IMR-90 (cell line): Measurements from ENCODE around the gene EDDM13. TPM values are rescaled to one million over a fixed set of nuclear protein-coding genes. Genes with fewer than 3 reads are reported as not detected.

Experiments used
- ATAC-seq: fragments of 200-7000 bp; cut with Tn5 transposase; 2 replicates; pipeline ENCODE4 v1.9.1; 2020; ENCODE audit warnings: low read depth, mild to moderate bottlenecking, moderate library complexity
- BruUV-seq: library from RNA; stranded (reverse); fragments of 400-500 nt; replicated peaks from 2 replicates; lab custom pipeline; 2021; lab: Mats Ljungman, UMichigan
- CTCF ChIA-PET: fragments of 300-600 bp; formaldehyde crosslinking; extraction: SDS; loops from one replicate; lab custom pipeline; 2021; ENCODE audit warnings: antibody characterized with exemption; lab: Yijun Ruan, JAX
- POLR2A ChIA-PET: fragments of 300-600 bp; sonication (Branson Sonifier 250); formaldehyde crosslinking; loops from one replicate; lab custom pipeline; 2022; ENCODE audit warnings: antibody characterized with exemption; ENCODE audit not compliant: unreplicated experiment; lab: Charles Lee
- DNase-seq: peaks from one replicate; pipeline ENCODE4 v3.0.0; 2013
- H2AFZ ChIP-seq: replicated peaks from 2 replicates; pipeline ENCODE3; 2013; ENCODE audit warnings: low read length, mild to moderate bottlenecking; ENCODE audit not compliant: poor library complexity
- H2AK5ac ChIP-seq: 2 replicates; pipeline ENCODE4 v1.6.1; 2013; ENCODE audit warnings: low read depth, low read length, inconsistent platforms
- H2AK9ac ChIP-seq: replicated peaks from 2 replicates; pipeline ENCODE3; 2013; ENCODE audit warnings: mild to moderate bottlenecking, low read depth, low read length, moderate library complexity; ENCODE audit not compliant: poor library complexity
- H2BK120ac ChIP-seq: 2 replicates; pipeline ENCODE4 v1.6.1; 2013; ENCODE audit warnings: low read depth, low read length, inconsistent platforms
- H2BK15ac ChIP-seq: 3 replicates; pipeline ENCODE4 v1.6.1; 2013; ENCODE audit warnings: low read depth, low read length, inconsistent platforms
- H2BK20ac ChIP-seq: 2 replicates; pipeline ENCODE4 v1.6.1; 2013; ENCODE audit warnings: low read depth, mild to moderate bottlenecking, inconsistent platforms, low read length, moderate library complexity
- H2BK5ac ChIP-seq: 2 replicates; pipeline ENCODE4 v1.6.1; 2013; ENCODE audit warnings: mild to moderate bottlenecking, low read depth, low read length, inconsistent platforms; ENCODE audit not compliant: poor library complexity, severe bottlenecking
- H3K14ac ChIP-seq: replicated peaks from 2 replicates; pipeline ENCODE4 v1.6.1; 2013; ENCODE audit warnings: low read depth, low read length, inconsistent platforms
- H3K18ac ChIP-seq: 2 replicates; pipeline ENCODE4 v1.6.1; 2013; ENCODE audit warnings: low read depth, low read length, control low read depth
- H3K23ac ChIP-seq: 2 replicates; pipeline ENCODE4 v1.6.1; 2013; ENCODE audit warnings: low read depth, low read length, inconsistent platforms
- H3K27ac ChIP-seq: 2 replicates; pipeline ENCODE4 v1.5.1; 2013; ENCODE audit warnings: mild to moderate bottlenecking, control low read depth, low read length; ENCODE audit not compliant: insufficient read depth
- H3K27me3 ChIP-seq: 2 replicates; pipeline ENCODE4 v1.6.1; 2013; ENCODE audit warnings: low read length; ENCODE audit not compliant: control insufficient read depth, insufficient read depth
- H3K36me3 ChIP-seq: 2 replicates; pipeline ENCODE4 v1.6.1; 2013; ENCODE audit warnings: low read length, mixed read lengths; ENCODE audit not compliant: control insufficient read depth, insufficient read depth
- H3K4ac ChIP-seq: 2 replicates; pipeline ENCODE4 v1.6.1; 2013; ENCODE audit warnings: low read depth, low read length, inconsistent platforms
- H3K4me1 ChIP-seq: 2 replicates; pipeline ENCODE4 v1.6.1; 2013; ENCODE audit warnings: low read length, mixed read lengths; ENCODE audit not compliant: control insufficient read depth, insufficient read depth
- H3K4me2 ChIP-seq: 2 replicates; pipeline ENCODE4 v1.6.1; 2013; ENCODE audit warnings: low read depth, mild to moderate bottlenecking, control low read depth, low read length, moderate library complexity
- H3K4me3 ChIP-seq: 2 replicates; pipeline ENCODE4 v1.5.1; 2013; ENCODE audit warnings: low read depth, mild to moderate bottlenecking, control low read depth, low read length, moderate library complexity; ENCODE audit not compliant: insufficient read depth
- H3K56ac ChIP-seq: 2 replicates; pipeline ENCODE4 v1.6.1; 2013; ENCODE audit warnings: low read length, inconsistent platforms; ENCODE audit not compliant: insufficient read depth; ENCODE audit errors: extremely low read depth
- H3K79me1 ChIP-seq, 2 experiments: 2 replicates each; pipeline ENCODE4 v1.6.1; 2013; ENCODE audit warnings: low read length in 2 of 2, inconsistent platforms in 1 of 2, low read depth in 1 of 2
- H3K9ac ChIP-seq: 2 replicates; pipeline ENCODE4 v1.6.1; 2013; ENCODE audit warnings: low read depth, low read length, control low read depth
- H3K9me1 ChIP-seq: 2 replicates; pipeline ENCODE4 v1.6.1; 2013; ENCODE audit warnings: low read length, inconsistent platforms; ENCODE audit not compliant: insufficient read depth
- H3K9me3 ChIP-seq: 2 replicates; pipeline ENCODE4 v1.6.1; 2013; ENCODE audit warnings: low read length; ENCODE audit not compliant: control insufficient read depth, insufficient read depth
- H4K20me1 ChIP-seq: 2 replicates; pipeline ENCODE4 v1.6.1; 2013; ENCODE audit warnings: low read length, inconsistent platforms; ENCODE audit not compliant: insufficient read depth
- H4K5ac ChIP-seq: 2 replicates; pipeline ENCODE4 v1.6.1; 2013; ENCODE audit warnings: mild to moderate bottlenecking, low read depth, low read length, control low read depth
- H4K8ac ChIP-seq, 2 experiments: 2 replicates each; pipeline ENCODE4 v1.6.1; 2013; ENCODE audit warnings: low read depth in 2 of 2, low read length in 2 of 2, control low read depth in 1 of 2, inconsistent platforms in 1 of 2
- H4K91ac ChIP-seq: 2 replicates; pipeline ENCODE4 v1.6.1; 2013; ENCODE audit warnings: low read depth, low read length, inconsistent platforms; ENCODE audit not compliant: insufficient read depth
- CHD1 ChIP-seq: IDR thresholded peaks from 2 replicates; pipeline ENCODE4 v1.6.1; 2012; ENCODE audit warnings: low read depth, low read length, improper control_type of control experiment
- WGBS, 2 experiments: methylation state at CpG; one replicate each; pipeline versions ENCODE4 v1.1.5 to v1.1.7; 2013; ENCODE audit warnings: missing lambda C conversion rate in 2 of 2; ENCODE audit not compliant: insufficient read length in 1 of 2; ENCODE audit errors: extremely low coverage in 2 of 2; 5-methylcytosine and 5-hydroxymethylcytosine counted together
- dilution Hi-C: fragments of 300-500 bp; cut with HindIII; formaldehyde crosslinking; loops from one replicate; pipeline ENCODE4 v1.14.3; 2018; ENCODE audit warnings: low sequenced_read_pairs; ENCODE audit not compliant: unreplicated experiment
- in situ Hi-C: fragments of 300-500 bp; cut with MboI; formaldehyde crosslinking; loops from 3 replicates; pipeline ENCODE4 v1.14.3; 2019; ENCODE audit warnings: low sequenced_read_pairs, inconsistent platforms, mixed read lengths
- intact Hi-C: fragments of 100-400 bp; cut with micrococcal nuclease; formaldehyde crosslinking; loops from 2 replicates; pipeline ENCODE4 v1.10.0; 2022
- polyA plus RNA-seq, 3 experiments: library from polyadenylated mRNA; depleted of rRNA; stranded (reverse); fragments of >200 nt; gene quantifications; 2 replicates each; pipeline ENCODE4 v1.2.3, GENCODE V29; 2012; ENCODE audit warnings: low replicate concordance in 1 of 3
- total RNA-seq: library from RNA; depleted of rRNA; stranded (reverse); fragments of >200 nt; gene quantifications from 2 replicates; pipeline ENCODE4 v1.2.3, GENCODE V29; 2012
- TF ChIP-seq, protein P1 (sequence below): conservative IDR thresholded peaks from 2 replicates; pipeline ENCODE4 v1.5.1; 2012; ENCODE audit warnings: mild to moderate bottlenecking, low read depth, low read length, improper control_type of control experiment

The EDDM13 gene
- total and polyA plus RNA-seq, 2 of the 4 experiments (the other 2 are of a cell fraction): not detected

DNA sequence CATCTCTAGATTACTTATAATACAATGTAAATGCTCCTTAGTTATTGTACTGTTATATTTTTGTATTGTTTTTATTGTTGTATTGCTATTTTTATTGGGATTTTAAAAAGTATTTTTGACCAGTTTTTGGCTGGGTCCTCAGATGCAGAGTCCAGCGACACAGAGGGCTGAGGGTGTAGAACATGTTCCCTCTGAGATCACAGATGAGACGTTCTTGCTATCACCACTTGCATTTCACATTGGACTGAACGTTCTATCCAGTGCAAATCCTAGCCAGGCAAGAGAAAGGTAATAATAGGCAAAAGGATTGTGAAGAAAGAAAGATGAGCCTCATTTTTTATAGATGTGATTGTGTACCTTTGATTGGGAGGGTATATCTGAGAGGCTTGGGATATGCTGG is 27.1 kb downstream of the EDDM13 start:
- no peaks in the 10 kb centered on the region for H4K20me1 ChIP-seq
- no peak overlapping the region for H3K27ac ChIP-seq
- no peak overlapping the region for H2BK120ac ChIP-seq
- no peak overlapping the region for H4K5ac ChIP-seq
- BruUV-seq: no TSS peak
- dilution Hi-C loops: no loop called here
- H2AK9ac ChIP-seq: no peak overlapping the region
- intact Hi-C loops: no loop called here
- no peak overlapping the region for H3K14ac ChIP-seq
- no peaks in the 10 kb centered on the region for H3K27me3 ChIP-seq
- no peaks in the 10 kb centered on the region for H3K4me1 ChIP-seq
- no peak overlapping the region for H2BK20ac ChIP-seq
- no peak overlapping the region for H3K56ac ChIP-seq
- H2AFZ ChIP-seq: no peak overlapping the region
- no peaks in the 10 kb centered on the region for H3K9me1 ChIP-seq
- in situ Hi-C loops: no loop called here
- no peak overlapping the region for H2BK15ac ChIP-seq
- H2AK5ac ChIP-seq: no peak overlapping the region
- H3K36me3 ChIP-seq: peaks cover 8% of the 10 kb centered on the region; the same call in 1 of the 2 replicates
- no peak for DNase-seq
- no peak for ATAC-seq
- no peak overlapping the region for H3K4ac ChIP-seq
- ChIA-PET POLR2A (no interaction called here), CTCF (interaction anchor here (1.9 kb wide), 1 partner anchor 10 kb away, joined by 4 read pairs; no protein-coding TSS in a partner anchor)
- no peak overlapping the region for H3K4me3 ChIP-seq
- H4K91ac ChIP-seq: no peak overlapping the region
- no peak overlapping the region for H4K8ac ChIP-seq
- no peak overlapping the region for H3K23ac ChIP-seq
- H3K18ac ChIP-seq: no peak overlapping the region
- H3K4me2 ChIP-seq: no peak overlapping the region
- no CpG with 5 or more reads among the region's 3 CpGs for WGBS, 2 experiments
- H3K79me1 ChIP-seq: no peaks in the 10 kb centered on the region
- no peaks in the 10 kb centered on the region for H3K9me3 ChIP-seq
- no peak overlapping the region for H2BK5ac ChIP-seq
- TF ChIP-seq, protein P1, sequence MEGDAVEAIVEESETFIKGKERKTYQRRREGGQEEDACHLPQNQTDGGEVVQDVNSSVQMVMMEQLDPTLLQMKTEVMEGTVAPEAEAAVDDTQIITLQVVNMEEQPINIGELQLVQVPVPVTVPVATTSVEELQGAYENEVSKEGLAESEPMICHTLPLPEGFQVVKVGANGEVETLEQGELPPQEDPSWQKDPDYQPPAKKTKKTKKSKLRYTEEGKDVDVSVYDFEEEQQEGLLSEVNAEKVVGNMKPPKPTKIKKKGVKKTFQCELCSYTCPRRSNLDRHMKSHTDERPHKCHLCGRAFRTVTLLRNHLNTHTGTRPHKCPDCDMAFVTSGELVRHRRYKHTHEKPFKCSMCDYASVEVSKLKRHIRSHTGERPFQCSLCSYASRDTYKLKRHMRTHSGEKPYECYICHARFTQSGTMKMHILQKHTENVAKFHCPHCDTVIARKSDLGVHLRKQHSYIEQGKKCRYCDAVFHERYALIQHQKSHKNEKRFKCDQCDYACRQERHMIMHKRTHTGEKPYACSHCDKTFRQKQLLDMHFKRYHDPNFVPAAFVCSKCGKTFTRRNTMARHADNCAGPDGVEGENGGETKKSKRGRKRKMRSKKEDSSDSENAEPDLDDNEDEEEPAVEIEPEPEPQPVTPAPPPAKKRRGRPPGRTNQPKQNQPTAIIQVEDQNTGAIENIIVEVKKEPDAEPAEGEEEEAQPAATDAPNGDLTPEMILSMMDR: no peak
- no peak for TF ChIP-seq CHD1
- H3K9ac ChIP-seq: no peak overlapping the region
